SK-N-SH (cell line): ENCODE measurements around the gene TRIM29. TPM values are rescaled to one million over a fixed set of nuclear protein-coding genes. Genes with fewer than 3 reads are reported as not detected.

Experiments
- CTCF ChIA-PET: fragments of 300-600, 350-600 bp; formaldehyde crosslinking; extraction: SDS; loops from one replicate; lab custom pipeline; 2021; lab: Yijun Ruan, JAX
- POLR2A ChIA-PET: fragments of 350-600 bp; sonication (Branson Sonifier 250); formaldehyde crosslinking; extraction: SDS; loops from one replicate; lab custom pipeline; 2020; ENCODE audit warnings: antibody characterized with exemption, inconsistent platforms; lab: Yijun Ruan, JAX
- DNase-seq: peaks from one replicate; pipeline ENCODE4 v3.0.0; 2012
- H2AFZ ChIP-seq: fragments of 200-600 bp; sonication (generic); 2 replicates; pipeline ENCODE4 v1.8.1; 2016; ENCODE audit warnings: antibody characterized with exemption, mild to moderate bottlenecking, low read depth
- H3F3A ChIP-seq: fragments of 200-600 bp; sonication (generic); replicated peaks from 2 replicates; pipeline ENCODE3; 2016; ENCODE audit warnings: antibody characterized with exemption, mild to moderate bottlenecking; ENCODE audit not compliant: insufficient read depth
- H3K27ac ChIP-seq, 2 experiments: fragments of 200-500 bp in 1 of 2; fragments of 200-600 bp in 1 of 2; sonication (Bioruptor generic) in 1 of 2; sonication (generic), shearing (Covaris generic) in 1 of 2; 2 replicates each; pipeline versions ENCODE4 v1.5.1 to v1.6.1; 2014 to 2016; ENCODE audit warnings: low read depth in 2 of 2, inconsistent platforms in 1 of 2, low read length in 1 of 2, mild to moderate bottlenecking in 1 of 2, mixed read lengths in 1 of 2
- H3K27me3 ChIP-seq: fragments of 200-600 bp; sonication (generic), shearing (Covaris generic); 2 replicates; pipeline ENCODE4 v1.6.1; 2016; ENCODE audit warnings: mixed run types; ENCODE audit not compliant: insufficient read depth
- H3K36me3 ChIP-seq, 2 experiments: fragments of 200-500 bp in 1 of 2; fragments of 200-600 bp in 1 of 2; sonication (Bioruptor generic) in 1 of 2; sonication (generic) in 1 of 2; replicated peaks in 1 of 2; 2 replicates each; pipeline versions ENCODE3 to v1.5.1; 2014 to 2016; ENCODE audit warnings: low read length in 1 of 2, mild to moderate bottlenecking in 1 of 2; ENCODE audit not compliant: insufficient read depth in 2 of 2, control insufficient read depth in 1 of 2
- H3K4me1 ChIP-seq, 2 experiments: fragments of 200-500 bp in 1 of 2; fragments of 200-600 bp in 1 of 2; sonication (Bioruptor generic) in 1 of 2; sonication (generic), shearing (Covaris generic) in 1 of 2; 2 replicates each; pipeline versions ENCODE4 v1.5.1 to v1.6.1; 2014 to 2016; ENCODE audit warnings: low read depth in 1 of 2, low read length in 1 of 2, mixed run types in 1 of 2; ENCODE audit not compliant: insufficient read depth in 2 of 2, control insufficient read depth in 1 of 2
- H3K4me2 ChIP-seq: fragments of 200-600 bp; sonication (generic), shearing (Covaris generic); 2 replicates; pipeline ENCODE4 v1.6.1; 2017; ENCODE audit warnings: mixed run types
- H3K4me3 ChIP-seq, 2 experiments: fragments of 200-500 bp in 1 of 2; fragments of 200-600 bp in 1 of 2; sonication (Bioruptor generic) in 1 of 2; sonication (generic), shearing (Covaris generic) in 1 of 2; 2 replicates each; pipeline versions ENCODE4 v1.5.1 to v1.8.1; 2014 to 2016; ENCODE audit warnings: low read depth in 2 of 2, inconsistent platforms in 1 of 2, low read length in 1 of 2, mild to moderate bottlenecking in 1 of 2, mixed read lengths in 1 of 2, moderate library complexity in 1 of 2
- H3K79me2 ChIP-seq: fragments of 200-600 bp; sonication (generic); 2 replicates; pipeline ENCODE4 v1.8.1; 2017; ENCODE audit warnings: mild to moderate bottlenecking; ENCODE audit not compliant: insufficient read depth
- H3K9ac ChIP-seq: fragments of 200-600 bp; sonication (generic); 2 replicates; pipeline ENCODE4 v1.6.1; 2017; ENCODE audit warnings: mixed run types
- H3K9me2 ChIP-seq: fragments of 200-600 bp; sonication (generic); 2 replicates; pipeline ENCODE4 v1.6.1; 2017; ENCODE audit warnings: mixed run types
- H3K9me3 ChIP-seq: fragments of 200-600 bp; sonication (generic); 2 replicates; pipeline ENCODE4 v1.6.1; 2017; ENCODE audit warnings: mixed run types, mild to moderate bottlenecking, moderate library complexity
- H4K20me1 ChIP-seq: fragments of 200-600 bp; sonication (generic); 2 replicates; pipeline ENCODE4 v1.6.1; 2017; ENCODE audit warnings: mild to moderate bottlenecking, mixed run types; ENCODE audit not compliant: insufficient read depth
- CTCF ChIP-seq: fragments of 200-600 bp; sonication (generic); IDR thresholded peaks from 2 replicates; pipeline ENCODE4 v1.6.1; 2017; ENCODE audit warnings: antibody characterized with exemption, mild to moderate bottlenecking, moderate library complexity
- ELF1 ChIP-seq: IDR thresholded peaks from 2 replicates; pipeline ENCODE4 v1.4.0; 2012
- EP300 ChIP-seq, 2 experiments: IDR thresholded peaks; 2 replicates each; pipeline versions ENCODE4 v1.4.0 to v1.6.1; 2012; ENCODE audit warnings: borderline replicate concordance in 1 of 2, low read depth in 1 of 2, low read length in 1 of 2
- EZH2phosphoT487 ChIP-seq: fragments of 200-600 bp; sonication (generic); IDR thresholded peaks from 2 replicates; pipeline ENCODE4 v1.6.1; 2017; ENCODE audit warnings: low read depth, mixed run types, mild to moderate bottlenecking, antibody characterized with exemption, moderate library complexity, borderline replicate concordance
- GABPA ChIP-seq: IDR thresholded peaks from 2 replicates; pipeline ENCODE4 v1.4.0; 2012; ENCODE audit warnings: low read depth, mild to moderate bottlenecking
- GATA2 ChIP-seq: sonication (generic); formaldehyde crosslinking; IDR thresholded peaks from 2 replicates; pipeline ENCODE4 v1.5.0; 2020; ENCODE audit warnings: mild to moderate bottlenecking, missing genetic modification reagents
- IRF3 ChIP-seq: fragments of 150-350 bp; IDR thresholded peaks from 2 replicates; pipeline ENCODE4 v1.6.1; 2016; ENCODE audit warnings: mild to moderate bottlenecking, low read depth, low read length
- MAX ChIP-seq: IDR thresholded peaks from 2 replicates; pipeline ENCODE4 v1.4.0; 2012; ENCODE audit warnings: low read depth
- MEF2A ChIP-seq: IDR thresholded peaks from 2 replicates; pipeline ENCODE4 v1.4.0; 2012; ENCODE audit warnings: low read depth, borderline replicate concordance
- NRF1 ChIP-seq: IDR thresholded peaks from 2 replicates; pipeline ENCODE4 v1.6.1; 2012; ENCODE audit warnings: low read depth, mild to moderate bottlenecking, low read length
- PBX3 ChIP-seq: IDR thresholded peaks from 2 replicates; pipeline ENCODE4; 2012
- RAD21 ChIP-seq: IDR thresholded peaks from 2 replicates; pipeline ENCODE4 v1.6.1; 2012; ENCODE audit warnings: mild to moderate bottlenecking, low read length
- REST ChIP-seq: IDR thresholded peaks from 2 replicates; pipeline ENCODE4 v1.6.1; 2012; ENCODE audit warnings: mild to moderate bottlenecking, low read depth, low read length, moderate library complexity
- RFX5 ChIP-seq: IDR thresholded peaks from 2 replicates; pipeline ENCODE4 v1.6.1; 2012; ENCODE audit warnings: mild to moderate bottlenecking, improper control_type of control experiment, low read length
- SIN3A ChIP-seq: IDR thresholded peaks from 2 replicates; pipeline ENCODE4 v1.6.1; 2012; ENCODE audit warnings: low read depth, mild to moderate bottlenecking, low read length, moderate library complexity, borderline replicate concordance
- SMC3 ChIP-seq: IDR thresholded peaks from 2 replicates; pipeline ENCODE4 v1.6.1; 2012; ENCODE audit warnings: low read depth, low read length, improper control_type of control experiment
- TEAD4 ChIP-seq: IDR thresholded peaks from 2 replicates; pipeline ENCODE4 v1.4.0; 2012; ENCODE audit warnings: mild to moderate bottlenecking, borderline replicate concordance; ENCODE audit not compliant: insufficient read depth
- YY1 ChIP-seq: IDR thresholded peaks from 2 replicates; pipeline ENCODE4 v1.4.0; 2012; ENCODE audit warnings: low read depth, mild to moderate bottlenecking
- ZBTB33 ChIP-seq: IDR thresholded peaks from 2 replicates; pipeline ENCODE4 v1.4.0; 2012; ENCODE audit warnings: low read depth, borderline replicate concordance
- WGBS: methylation state at CpG from one replicate; pipeline ENCODE4 v1.1.6; 2017; ENCODE audit warnings: low lambda C conversion rate; 5-methylcytosine and 5-hydroxymethylcytosine counted together
- polyA plus RNA-seq, 3 experiments: library from polyadenylated mRNA; depleted of rRNA; stranded (reverse); fragments of >200 nt; gene quantifications; 2 replicates each; pipeline ENCODE4 v1.2.3, GENCODE V29; 2012

TRIM29 gene
- polyA plus RNA-seq, 1 of the 3 experiments (the other 2 are of a cell fraction) = 0.03 TPM

- Histone ChIP-seq H3K9ac (no peak overlapping the region), H4K20me1 (no peaks in the 10 kb centered on the region), H3K27ac (no peak overlapping the region), H3F3A (no peaks in the 10 kb centered on the region), H3K4me3 (no peak overlapping the region), H3K4me2 (no peak overlapping the region), H3K27me3 (no peaks in the 10 kb centered on the region; the same call in 1 of the 2 replicates), H2AFZ (no peak overlapping the region), H3K9me2 (no peaks in the 10 kb centered on the region), H3K36me3 (no peaks in the 10 kb centered on the region), H3K4me1 (peaks cover 0 to 9% of the 10 kb centered on the region in 2 experiments; a peak in 1 of 4 replicates), H3K9me3 (no peaks in the 10 kb centered on the region), H3K79me2 (no peaks in the 10 kb centered on the region)
- WGBS = 74% methylated on average over 3 of the region's 3 CpGs
- TF ChIP-seq CTCF (no peak), NRF1 (no peak), GABPA (no peak), YY1 (no peak), PBX3 (no peak), GATA2 (no peak), RAD21 (no peak), RFX5 (no peak), MEF2A (no peak), ELF1 (no peak), SIN3A (no peak), ZBTB33 (no peak), TEAD4 (no peak), MAX (no peak), IRF3 (no peak), SMC3 (no peak), EP300 (IDR thresholded peaks at IDR 0.05; ENCODE audit: borderline replicate concordance in 1 of 2, low read depth in 1 of 2, low read length in 1 of 2) (no peak), EZH2phosphoT487 (no peak), REST (no peak)
- DNase-seq = no peak
- CTCF ChIA-PET = interaction anchor here (0.6 to 1.5 kb wide), 3 partner anchors 18 to 583 kb away, joined by 3 to 6 read pairs (median 3); no protein-coding TSS in a partner anchor
- POLR2A ChIA-PET = no interaction called here
Observed at GRCh38 chr11:120074076-120074475, 63.8 kb downstream of the TRIM29 start.
